ENCODE measurements around the gene RRP9. TPM values are rescaled to one million over a fixed set of nuclear protein-coding genes. Genes with fewer than 3 reads are reported as not detected.

The RRP9 gene
- total and polyA plus RNA-seq, 9 donors = 4.9 to 32.7 (median 16.8) TPM

GRCh38 chr3:51937014-51937413, 4.7 kb downstream of the RRP9 start:
- 70 to 79% (median 77%) methylated on average over 9 of the region's 9 CpGs for WGBS, 3 donors
- no peaks in the 10 kb centered on the region for H3K9me3 ChIP-seq
- intact Hi-C loops (cut with DNase I) = no loop called here
- TF ChIP-seq EP300 (IDR thresholded peaks at IDR 0.05) = no peak
- H3K27me3 ChIP-seq = no peaks in the 10 kb centered on the region
- no peak overlapping the region for H3K27ac ChIP-seq
- no peaks in the 10 kb centered on the region for H3K36me3 ChIP-seq
- DNase-seq = peak in 1 of 5 donors; percentile 16
- H3K4me3 ChIP-seq = no peak overlapping the region
- peaks cover 4% of the 10 kb centered on the region for H3K4me1 ChIP-seq (ENCODE audit: insufficient read depth)

GRCh38 chr3:51935886-51936755, 5.6 kb downstream of the RRP9 start:
- H3K4me1 ChIP-seq (ENCODE audit: insufficient read depth) = peaks cover 4% of the 10 kb centered on the region
- H3K4me3 ChIP-seq = no peak overlapping the region
- H3K9me3 ChIP-seq = no peaks in the 10 kb centered on the region
- H3K27ac ChIP-seq = no peak overlapping the region
- intact Hi-C loops (cut with DNase I) = no loop called here
- 94 to 95% (median 95%) methylated on average over 25 of the region's 25 CpGs for WGBS, 3 donors
- no peak for TF ChIP-seq EP300 (IDR thresholded peaks at IDR 0.05)
- TF ChIP-seq CTCF (IDR thresholded peaks at IDR 0.05) = no peak
- TF ChIP-seq POLR2A (IDR thresholded peaks at IDR 0.05) = no peak
- no peaks in the 10 kb centered on the region for H3K27me3 ChIP-seq
- DNase-seq = peak in 1 of 5 donors; percentile 12
- no peaks in the 10 kb centered on the region for H3K36me3 ChIP-seq

GRCh38 chr3:51934991-51935885, 6.5 kb downstream of the RRP9 start:
- H3K36me3 ChIP-seq = no peaks in the 10 kb centered on the region
- DNase-seq = no peak

GRCh38 chr3:51934139-51934850, 7.4 kb downstream of the RRP9 start:
- DNase-seq = no peak
- Histone ChIP-seq H3K36me3 (no peaks in the 10 kb centered on the region), H3K4me1 (ENCODE audit: insufficient read depth) (no peaks in the 10 kb centered on the region), H3K9me3 (no peaks in the 10 kb centered on the region), H3K27me3 (no peaks in the 10 kb centered on the region), H3K27ac (no peak overlapping the region), H3K4me3 (no peak overlapping the region)
- intact Hi-C loops (cut with DNase I) = no loop called here
- WGBS, 3 donors = 90 to 91% (median 90%) methylated on average over 9 to 11 of the region's 11 CpGs
- no peak for TF ChIP-seq EP300 (IDR thresholded peaks at IDR 0.05)
- TF ChIP-seq CTCF (IDR thresholded peaks at IDR 0.05) = no peak
- TF ChIP-seq POLR2A (IDR thresholded peaks at IDR 0.05) = no peak

More at GRCh38 chr3:51934991-51935885, 6.5 kb downstream of the RRP9 start:
- TF ChIP-seq CTCF (IDR thresholded peaks at IDR 0.05) = no peak
- TF ChIP-seq POLR2A (IDR thresholded peaks at IDR 0.05) = no peak
- TF ChIP-seq EP300 (IDR thresholded peaks at IDR 0.05) = no peak
- Histone ChIP-seq H3K4me3 (no peak overlapping the region), H3K27me3 (no peaks in the 10 kb centered on the region), H3K4me1 (ENCODE audit: insufficient read depth) (no peaks in the 10 kb centered on the region), H3K27ac (no peak overlapping the region), H3K9me3 (no peaks in the 10 kb centered on the region)
- intact Hi-C loops (cut with DNase I) = no loop called here
- 88 to 90% (median 89%) methylated on average over 28 of the region's 28 CpGs for WGBS, 3 donors
